ENCODE results near the gene ACADS.

The ACADS gene

GRCh38 chr12:120690978-120691377, 34.6 kb upstream of the ACADS start:
- DNase-seq (ENCODE audit: insufficient read length, low spot score), result no peak
- FAIRE-seq, result no peak
- no peak for TF ChIP-seq CTCF (IDR thresholded peaks at IDR 0.05; ENCODE audit: insufficient read depth, missing control alignments)

GRCh38 chr12:120692524-120693033, 33.0 kb upstream of the ACADS start:
- no peak for TF ChIP-seq CTCF (IDR thresholded peaks at IDR 0.05; ENCODE audit: insufficient read depth, missing control alignments)
- DNase-seq (ENCODE audit: insufficient read length, low spot score) (no peak), FAIRE-seq (no peak)

GRCh38 chr12:120693848-120694247, 31.8 kb upstream of the ACADS start:
- TF ChIP-seq CTCF (IDR thresholded peaks at IDR 0.05; ENCODE audit: insufficient read depth, missing control alignments), result no peak
- DNase-seq (ENCODE audit: insufficient read length, low spot score) (no peak), FAIRE-seq (no peak)

DNA sequence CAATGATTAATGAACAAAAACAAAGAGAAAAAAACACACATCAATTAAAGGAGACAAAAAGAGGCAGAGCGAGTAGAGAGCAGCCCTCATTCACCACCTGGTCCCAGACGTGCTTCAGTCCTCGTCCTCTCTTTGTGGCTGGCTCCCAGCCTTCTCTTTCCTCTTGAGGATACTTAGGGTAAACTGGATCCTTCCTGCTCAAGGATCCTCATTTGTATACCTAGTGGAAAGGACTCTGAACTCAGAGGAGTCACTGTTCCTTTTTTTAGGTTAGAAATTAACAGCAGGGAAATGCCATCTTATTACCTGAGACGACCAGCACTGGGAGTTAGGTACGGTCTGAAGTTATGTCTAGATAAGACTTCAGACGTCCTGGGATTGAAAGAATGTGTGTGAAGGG, 29.0 kb upstream of the ACADS start:
- no peak for TF ChIP-seq CTCF (IDR thresholded peaks at IDR 0.05; ENCODE audit: insufficient read depth, missing control alignments)
- no peak for FAIRE-seq
- no peak for DNase-seq (ENCODE audit: insufficient read length, low spot score)

DNA sequence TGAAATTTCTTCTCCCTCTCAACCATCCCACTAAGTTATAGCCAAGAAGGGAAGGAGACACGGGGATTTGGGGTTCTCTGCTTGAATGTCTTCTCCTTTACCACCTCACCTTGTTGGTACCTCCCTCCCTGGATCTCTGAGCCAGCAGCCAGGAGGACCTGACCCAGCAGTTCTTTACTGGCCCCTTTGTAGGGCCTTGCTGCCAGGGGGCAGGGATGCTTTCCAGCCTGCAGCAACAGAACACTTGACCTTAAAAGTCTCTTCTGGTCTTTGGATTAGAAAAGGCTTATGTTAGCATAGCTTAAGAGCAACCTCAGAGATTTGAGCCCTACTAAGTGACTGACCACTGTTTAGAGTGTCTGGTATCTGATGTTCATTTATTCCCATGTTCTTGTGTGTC, 28.3 kb upstream of the ACADS start:
- DNase-seq (ENCODE audit: insufficient read length, low spot score) (no peak), FAIRE-seq (no peak)
- no peak for TF ChIP-seq CTCF (IDR thresholded peaks at IDR 0.05; ENCODE audit: insufficient read depth, missing control alignments)

GRCh38 chr12:120698665-120699064, 27.0 kb upstream of the ACADS start:
- FAIRE-seq, result no peak
- DNase-seq (ENCODE audit: insufficient read length, low spot score), result no peak
- TF ChIP-seq CTCF (IDR thresholded peaks at IDR 0.05; ENCODE audit: insufficient read depth, missing control alignments), result no peak

DNA sequence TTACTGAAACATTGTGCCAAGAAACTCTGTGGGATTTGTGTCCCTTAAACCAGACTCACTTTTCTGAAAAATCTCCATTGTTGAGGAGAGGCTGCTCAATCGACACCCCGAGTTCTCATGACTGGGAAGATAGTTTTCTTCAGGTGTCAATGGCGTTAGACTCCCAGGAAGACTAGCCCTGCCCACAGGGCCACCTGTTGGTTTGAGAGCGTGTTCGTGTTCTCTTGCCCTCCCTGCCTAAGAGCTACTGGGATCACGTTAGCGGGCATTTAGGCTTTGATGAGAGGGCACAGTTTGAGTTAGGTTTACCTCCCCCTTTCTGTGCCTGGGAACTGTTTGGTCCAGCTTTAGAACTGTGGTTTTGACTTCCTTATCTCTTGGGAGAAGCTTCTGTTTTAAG, 26.1 kb upstream of the ACADS start:
- TF ChIP-seq CTCF (IDR thresholded peaks at IDR 0.05; ENCODE audit: insufficient read depth, missing control alignments), result no peak
- FAIRE-seq, result no peak
- no peak for DNase-seq (ENCODE audit: insufficient read length, low spot score)

Data from D721Med (cell line).